Measurements from ENCODE around the gene CACNA2D4.

The CACNA2D4 gene

DNA sequence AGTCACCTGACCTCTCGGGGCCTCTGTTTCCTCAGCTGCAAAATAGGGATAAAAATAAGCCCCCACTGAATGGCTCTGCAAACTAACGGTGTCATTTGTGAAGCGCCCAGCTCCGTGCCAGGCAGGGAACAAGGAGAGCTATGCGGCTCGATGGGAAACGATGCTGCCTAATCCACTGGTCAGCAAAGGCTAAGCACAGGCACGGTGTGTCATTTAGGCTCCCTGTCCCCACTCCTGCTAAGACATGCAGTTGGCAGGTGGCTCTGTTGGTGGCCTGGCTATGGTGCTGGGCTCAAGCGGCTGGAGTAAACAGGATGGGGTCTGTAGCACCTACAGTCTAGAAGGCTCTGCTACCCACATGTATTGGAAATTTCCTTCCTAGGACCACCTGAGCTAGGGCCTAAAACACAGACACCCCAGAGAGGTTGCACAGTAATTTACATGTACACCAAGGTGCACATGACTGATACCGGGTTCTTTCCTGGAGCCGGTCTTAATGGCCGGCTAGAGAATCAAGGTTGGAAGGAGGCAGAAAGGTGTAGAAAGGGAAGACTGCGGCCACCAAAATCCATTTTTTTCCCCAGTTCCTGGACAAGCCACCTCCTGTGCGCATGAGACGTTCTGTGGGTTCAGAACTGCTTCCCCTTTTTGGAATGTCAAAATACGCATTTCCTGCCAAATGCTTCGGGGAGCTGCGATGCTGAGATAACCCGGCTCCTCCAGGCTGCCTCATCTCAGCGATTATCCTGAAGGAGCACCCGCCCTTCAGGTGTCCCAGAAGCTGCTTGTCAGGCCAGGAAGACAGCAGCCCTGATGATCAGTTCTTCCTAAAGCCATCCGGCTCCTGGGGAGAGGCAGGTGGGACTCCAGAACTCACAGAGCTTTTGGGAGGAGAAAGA is 1.0 kb downstream of the CACNA2D4 start:
- no peak for DNase-seq

- no peak for DNase-seq
Observed at GRCh38 chr12:1916371-1917171, 1.9 kb downstream of the CACNA2D4 start.

GRCh38 chr12:1915082-1915968 is 3.1 kb downstream of the CACNA2D4 start:
- DNase-seq = no peak

- DNase-seq = no peak
Observed at GRCh38 chr12:1914114-1914911, 4.1 kb downstream of the CACNA2D4 start.

- DNase-seq = no peak
Observed at GRCh38 chr12:1913377-1914113, 4.9 kb downstream of the CACNA2D4 start.

- DNase-seq = no peak
Observed at GRCh38 chr12:1912580-1913376, 5.7 kb downstream of the CACNA2D4 start.

DNA sequence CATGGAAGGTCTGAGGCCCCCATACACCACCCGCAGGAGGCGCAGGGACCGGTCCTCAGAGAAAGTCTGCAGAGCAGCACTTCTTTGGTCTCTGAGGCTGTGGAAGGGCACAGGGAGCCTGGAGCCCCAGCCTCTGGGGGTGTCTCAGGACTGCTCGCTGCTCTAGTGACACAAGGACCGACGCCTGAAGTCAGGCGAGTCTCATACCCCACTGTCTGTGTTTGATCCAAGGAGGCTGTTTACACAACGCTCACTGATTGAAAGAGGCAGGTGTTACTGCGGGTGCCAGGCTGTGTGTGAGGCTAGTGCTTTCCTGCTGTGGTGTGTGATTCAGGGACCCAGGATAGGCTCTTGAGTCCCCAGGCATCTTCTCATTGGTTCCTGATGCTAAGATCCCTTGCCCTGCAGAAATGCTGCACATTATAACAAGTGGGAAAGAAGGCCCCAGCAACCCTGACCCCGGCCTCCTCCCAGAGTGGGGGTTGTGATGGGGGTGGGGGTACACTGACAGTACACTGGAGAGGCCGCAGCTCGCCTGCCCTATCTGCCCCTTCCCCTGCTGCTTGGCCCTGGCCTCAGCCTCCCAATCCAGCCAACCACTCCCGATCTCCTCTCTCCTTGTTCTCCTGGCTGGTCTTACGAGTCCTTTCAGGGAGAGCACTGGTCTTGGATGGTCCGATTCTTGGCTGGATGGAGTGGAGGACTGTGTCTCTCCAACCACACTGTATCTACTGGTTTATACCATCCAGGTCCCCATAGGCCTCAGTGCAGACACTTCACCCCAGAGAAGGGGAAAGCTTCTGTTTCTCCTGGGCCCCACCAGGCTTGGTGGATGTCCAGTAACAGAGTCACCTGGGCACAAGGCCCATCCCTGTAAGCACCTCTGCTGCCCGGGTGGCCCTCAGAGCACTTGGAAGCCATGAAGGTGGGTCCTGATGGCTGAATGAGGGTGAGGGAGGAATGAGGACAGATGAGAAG is 6.6 kb downstream of the CACNA2D4 start:
- no peak for DNase-seq

GRCh38 chr12:1910468-1910867 is 8.0 kb downstream of the CACNA2D4 start:
- DNase-seq = no peak

DNA sequence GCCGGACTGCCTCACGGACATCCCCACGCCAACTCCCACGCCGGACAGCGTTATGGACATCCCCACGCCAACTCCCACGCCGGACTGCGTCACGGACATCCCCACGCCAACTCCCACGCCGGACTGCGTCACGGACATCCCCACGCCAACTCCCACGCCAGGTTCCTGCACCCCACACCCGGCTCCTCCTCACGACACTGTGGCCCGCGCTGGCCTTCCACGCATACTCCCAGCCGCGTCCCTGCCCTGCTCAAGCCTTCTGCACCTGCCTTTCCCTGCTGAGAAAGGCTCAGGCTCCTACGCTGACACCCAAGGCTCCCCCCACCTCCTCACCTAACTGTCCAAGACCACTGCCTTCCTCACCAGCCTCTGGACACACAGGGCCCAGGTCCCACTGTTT is 9.7 kb downstream of the CACNA2D4 start:
- no peak for DNase-seq

- no peak for DNase-seq
Observed at GRCh38 chr12:1907652-1908611, 10.5 kb downstream of the CACNA2D4 start.

- no peak for DNase-seq
Observed at GRCh38 chr12:1906579-1906978, 11.9 kb downstream of the CACNA2D4 start.

DNA sequence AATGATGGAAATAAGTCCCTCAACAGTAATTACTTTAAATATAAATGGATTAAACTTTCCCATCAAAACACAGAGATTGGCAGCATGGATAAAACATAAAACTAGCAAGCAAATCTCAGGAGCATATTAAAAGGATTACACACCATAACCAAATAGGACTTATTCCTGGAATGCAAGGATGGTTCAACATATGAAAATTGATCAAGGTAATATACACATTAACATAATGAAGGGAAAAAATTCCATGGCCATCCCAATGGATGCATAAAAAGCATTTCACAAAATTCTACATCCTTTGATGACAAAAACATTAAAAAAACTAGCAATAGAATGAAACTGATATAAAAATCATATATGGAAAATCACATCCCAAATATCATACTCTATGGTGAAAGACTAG is 13.6 kb downstream of the CACNA2D4 start:
- no peak for DNase-seq

DNA sequence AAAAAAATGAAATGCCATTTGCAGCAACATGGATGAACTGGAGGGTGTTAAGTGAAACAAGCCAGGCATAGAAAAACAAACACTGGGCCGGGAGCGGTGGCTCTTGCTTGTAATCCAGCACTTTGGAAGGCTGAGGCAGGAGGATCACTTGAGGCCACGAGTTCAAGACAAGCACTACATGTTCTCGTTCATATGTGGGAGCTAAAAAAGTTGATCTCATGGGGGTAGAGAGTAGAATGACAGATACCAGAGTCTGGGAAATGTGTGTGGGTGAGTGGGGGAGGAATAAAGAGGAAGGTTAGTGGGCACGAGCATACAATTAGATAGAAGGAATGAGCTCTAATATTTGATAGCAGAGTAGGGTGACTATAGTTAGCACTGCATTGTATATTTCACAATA is 21.5 kb downstream of the CACNA2D4 start:
- no peak for DNase-seq

DNA sequence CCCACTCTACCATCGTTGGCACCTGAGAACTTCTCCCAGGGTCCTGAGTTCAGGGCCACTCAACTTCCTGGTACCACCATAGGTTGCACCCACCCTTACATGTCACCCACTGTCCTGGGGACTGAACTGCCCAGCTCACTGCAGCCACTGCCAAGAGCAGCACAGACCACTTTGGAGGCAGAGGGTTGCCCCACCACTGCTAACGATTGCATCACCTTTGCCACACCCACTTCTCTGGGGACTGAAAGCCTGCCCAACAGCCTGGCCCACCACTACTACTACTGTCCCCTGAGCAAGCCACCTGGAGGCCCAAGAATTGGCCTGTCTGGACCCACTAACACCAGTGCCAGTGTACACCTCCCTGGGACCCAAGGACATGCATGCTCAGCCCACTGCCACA is 27.6 kb downstream of the CACNA2D4 start:
- DNase-seq = no peak

- no peak for DNase-seq
Observed at GRCh38 chr12:1890119-1890703, 28.2 kb downstream of the CACNA2D4 start.

GRCh38 chr12:1888923-1889322 is 29.5 kb downstream of the CACNA2D4 start:
- no peak for DNase-seq

DNA sequence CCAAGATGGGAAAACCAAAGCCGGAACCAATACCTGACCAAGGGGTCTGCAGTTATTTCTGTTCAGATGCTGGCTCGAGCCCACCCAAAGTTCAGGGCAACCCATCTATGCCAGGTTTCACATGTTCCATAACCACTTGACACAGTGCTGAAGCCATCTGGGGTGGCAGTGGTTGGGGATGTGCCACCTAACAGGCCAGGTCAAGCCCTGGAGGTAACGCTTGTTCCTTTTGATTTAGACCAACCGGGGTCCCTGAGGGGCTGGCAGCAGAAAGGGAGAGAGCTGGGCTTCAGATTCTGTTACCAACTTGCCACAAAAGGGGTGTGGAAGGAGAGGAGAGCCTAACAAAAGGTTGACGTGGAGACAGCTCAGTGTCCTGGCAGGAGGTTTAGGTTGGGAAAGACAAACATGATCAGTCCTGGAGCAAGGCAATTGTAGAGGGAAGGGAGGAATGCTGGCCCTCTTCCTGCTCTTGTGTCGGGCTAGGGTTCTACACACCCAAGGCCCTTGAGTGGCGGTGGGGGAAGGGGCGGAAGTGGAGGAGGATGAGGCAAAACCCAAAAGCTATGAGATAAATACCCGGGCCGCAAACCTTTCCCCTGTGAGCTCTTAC is 31.9 kb downstream of the CACNA2D4 start:
- DNase-seq = no peak

Data from activated gamma-delta T cell (primary cell).